Measurements from ENCODE around the gene RSRC1.

RSRC1 gene

DNA sequence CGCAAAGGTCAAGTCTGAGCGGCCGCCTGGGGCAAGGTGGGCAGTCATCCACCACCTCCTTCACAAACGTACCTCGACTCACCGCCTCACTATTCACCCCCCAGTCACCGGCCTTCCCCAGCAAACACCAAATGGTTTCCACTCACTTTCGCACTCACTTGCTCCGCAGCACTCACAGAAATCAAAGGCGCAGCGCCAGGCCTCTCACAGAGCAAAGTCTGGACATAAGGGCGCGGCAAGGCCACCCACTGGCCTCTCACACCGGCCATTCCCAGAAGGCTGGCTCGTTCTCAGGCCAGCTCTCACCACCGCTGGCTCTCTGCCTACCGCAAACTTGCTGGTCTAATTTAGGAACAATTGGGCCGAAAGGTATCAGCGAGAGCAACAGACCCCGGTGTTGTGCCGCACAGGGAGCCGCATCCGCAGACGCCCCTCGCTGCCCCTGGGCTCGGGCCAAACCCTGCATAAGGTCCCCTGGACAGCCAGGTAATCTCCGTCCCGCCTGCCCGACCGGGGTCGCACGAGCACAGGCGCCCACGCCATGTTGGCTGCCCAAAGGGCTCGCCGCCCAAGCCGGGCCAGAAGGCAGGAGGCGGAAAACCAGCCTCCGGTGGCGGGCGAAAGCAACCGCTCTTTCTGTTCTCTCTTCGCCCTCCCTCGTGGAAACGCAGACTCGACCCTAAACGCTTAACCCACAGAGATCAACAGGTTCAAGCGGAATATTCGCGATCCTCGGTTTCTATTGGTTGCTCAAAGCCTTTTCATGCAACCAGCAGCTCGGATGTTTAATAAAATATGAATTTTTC lies 6.6 kb upstream of the RSRC1 start:
- TF ChIP-seq CTCF (IDR thresholded peaks at IDR 0.05; ENCODE audit: insufficient read depth, low read length, missing control alignments): no peak
- no peak for DNase-seq (ENCODE audit: low read depth, low spot score)
- ChIA-PET CTCF (interaction anchor here (0.8 to 3.7 kb wide), 5 partner anchors 11 to 531 kb away, joined by 3 to 18 read pairs (median 13); no protein-coding TSS in a partner anchor), POLR2A (no interaction called here)
- H3K4me3 ChIP-seq (ENCODE audit: low read depth, low read length): peak overlapping the region; percentile 88

DNA sequence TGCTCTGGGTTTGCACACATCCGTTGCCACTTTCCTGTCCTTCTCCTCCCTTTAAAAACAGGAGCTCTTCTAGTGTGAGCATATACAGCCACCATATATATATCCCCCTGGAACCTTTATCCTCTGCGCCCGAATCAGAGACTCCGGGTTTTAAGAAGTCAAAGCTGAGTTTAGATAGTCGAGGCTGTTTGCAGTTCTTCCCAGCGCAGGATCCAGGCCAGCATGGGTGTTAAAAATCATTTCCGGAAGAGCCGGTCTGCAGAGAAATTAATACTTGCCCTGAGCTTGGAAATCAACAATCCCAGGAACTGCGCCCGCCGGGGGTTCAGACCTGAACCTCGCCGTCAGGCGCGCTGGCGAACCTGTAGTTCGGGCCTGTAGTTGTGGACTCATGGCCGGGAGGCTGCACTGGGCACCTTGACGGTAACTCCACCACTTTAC lies 6.0 kb upstream of the RSRC1 start:
- no peak for TF ChIP-seq CTCF (IDR thresholded peaks at IDR 0.05; ENCODE audit: insufficient read depth, low read length, missing control alignments)
- ChIA-PET CTCF (interaction anchor here (0.8 to 3.4 kb wide), 5 partner anchors 12 to 531 kb away, joined by 3 to 16 read pairs (median 4); no protein-coding TSS in a partner anchor), POLR2A (no interaction called here)
- DNase-seq (ENCODE audit: low read depth, low spot score): no peak
- peak overlapping the region; percentile 88 for H3K4me3 ChIP-seq (ENCODE audit: low read depth, low read length)

DNA sequence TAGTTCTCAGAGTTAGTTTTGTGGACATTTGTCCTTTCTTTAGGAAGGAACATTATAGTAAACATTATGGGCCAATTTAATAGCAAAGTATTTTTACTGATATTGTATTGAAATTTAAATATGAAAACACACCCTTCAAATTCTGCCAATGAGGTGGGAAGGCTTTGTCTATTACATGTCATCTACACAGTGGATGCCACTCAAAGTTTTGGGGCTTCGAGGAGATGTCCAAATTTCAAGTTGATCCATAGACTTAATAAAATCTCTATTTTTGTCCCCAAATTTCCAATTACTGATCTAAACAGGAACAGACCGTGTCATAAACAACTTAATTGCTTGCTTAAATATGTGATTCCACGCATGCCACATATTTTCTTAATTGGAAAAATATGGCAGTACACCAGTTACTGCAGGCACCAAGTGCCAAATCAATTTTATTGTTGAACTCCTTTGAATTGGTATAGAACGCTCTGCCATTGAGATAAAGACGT lies 5.4 kb upstream of the RSRC1 start:
- no peak for TF ChIP-seq CTCF (IDR thresholded peaks at IDR 0.05; ENCODE audit: insufficient read depth, low read length, missing control alignments)
- CTCF ChIA-PET: interaction anchor here (0.8 to 3.4 kb wide), 9 partner anchors 12 to 572 kb away, joined by 3 to 16 read pairs (median 4); no protein-coding TSS in a partner anchor
- POLR2A ChIA-PET: interaction anchor here (0.7 to 1.5 kb wide), 4 partner anchors 57 to 699 kb away, joined by 4 to 5 read pairs (median 4); no protein-coding TSS in a partner anchor
- peak overlapping the region; percentile 88 for H3K4me3 ChIP-seq (ENCODE audit: low read depth, low read length)
- DNase-seq (ENCODE audit: low read depth, low spot score): no peak

DNA sequence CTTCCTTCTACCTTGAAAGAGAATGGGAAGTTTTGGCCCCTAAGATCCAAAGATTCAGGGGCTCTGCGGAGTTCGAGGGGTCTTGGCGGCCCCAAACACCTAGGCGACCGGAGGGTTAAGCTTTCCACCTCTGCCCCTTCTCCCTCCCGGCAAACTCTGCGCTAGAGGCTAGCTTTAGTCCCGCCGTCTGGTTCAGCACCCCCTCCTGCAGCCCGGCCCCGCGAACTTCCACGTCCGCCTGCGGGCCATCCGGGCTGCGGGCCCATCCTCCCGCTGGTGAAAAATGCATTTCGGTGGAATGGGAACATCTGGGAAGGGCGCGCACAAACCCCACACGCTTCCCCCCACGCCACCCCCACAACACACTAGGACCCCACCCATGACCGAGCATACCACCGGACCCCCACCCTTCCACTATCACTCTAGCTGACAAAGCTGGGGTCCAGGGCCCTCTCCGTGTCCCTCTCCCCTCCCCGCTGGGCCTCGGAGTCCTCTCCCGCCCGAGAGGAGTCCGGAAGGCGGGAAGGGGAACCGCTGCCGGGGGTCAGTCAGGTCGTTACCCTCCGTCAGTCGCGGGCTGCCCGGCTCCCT lies 4.7 kb upstream of the RSRC1 start:
- ChIA-PET CTCF (interaction anchor here (0.7 to 3.4 kb wide), 8 partner anchors 13 to 572 kb away, joined by 3 to 16 read pairs (median 4); no protein-coding TSS in a partner anchor), POLR2A (interaction anchor here (0.7 to 1.5 kb wide), 4 partner anchors 57 to 698 kb away, joined by 4 to 5 read pairs (median 4); no protein-coding TSS in a partner anchor)
- DNase-seq (ENCODE audit: low read depth, low spot score): no peak

GRCh38 chr3:158105710-158106253 lies 4.1 kb upstream of the RSRC1 start:
- ChIA-PET POLR2A (interaction anchor here (1.0 to 1.5 kb wide), 3 partner anchors 56 to 329 kb away, joined by 4 to 5 read pairs (median 5); no protein-coding TSS in a partner anchor), CTCF (interaction anchor here (0.7 to 3.4 kb wide), 6 partner anchors 14 to 499 kb away, joined by 3 to 16 read pairs (median 4); no protein-coding TSS in a partner anchor)
- peak; percentile 7 for TF ChIP-seq CTCF (IDR thresholded peaks at IDR 0.05; ENCODE audit: insufficient read depth, low read length, missing control alignments)
- H3K4me3 ChIP-seq (ENCODE audit: low read depth, low read length): peak overlapping the region; percentile 88
- DNase-seq (ENCODE audit: low read depth, low spot score): no peak

More for the DNA sequence above, 4.7 kb upstream of the RSRC1 start:
- no peak for TF ChIP-seq CTCF (IDR thresholded peaks at IDR 0.05; ENCODE audit: insufficient read depth, low read length, missing control alignments)
- H3K4me3 ChIP-seq (ENCODE audit: low read depth, low read length): peak overlapping the region; percentile 88

All from AG04449 (cell line).